GM23338 (cell line): ENCODE data around the gene BICRA.

ENCODE experiments used
- EZH2 ChIP-seq: fragments of 200-600 bp; sonication (generic); IDR thresholded peaks from one replicate; pipeline ENCODE4 v1.8.0; 2017; ENCODE audit warnings: antibody characterized with exemption, mild to moderate bottlenecking, low read depth; ENCODE audit not compliant: unreplicated experiment
- TF ChIP-seq, protein P1 (sequence below): IDR thresholded peaks from one replicate; pipeline ENCODE4 v1.6.1; 2018; ENCODE audit warnings: antibody characterized with exemption; ENCODE audit not compliant: unreplicated experiment
- TF ChIP-seq, protein P2 (sequence below), 2 experiments: fragments of 200-600 bp in 1 of 2; sonication (generic) in 1 of 2; conservative IDR thresholded peaks; 2 replicates each; pipeline versions ENCODE4 v1.5.1 to v1.6.1; 2016 to 2017; ENCODE audit warnings: antibody characterized with exemption in 2 of 2, low read depth in 2 of 2, mild to moderate bottlenecking in 2 of 2, moderate library complexity in 1 of 2

DNA sequence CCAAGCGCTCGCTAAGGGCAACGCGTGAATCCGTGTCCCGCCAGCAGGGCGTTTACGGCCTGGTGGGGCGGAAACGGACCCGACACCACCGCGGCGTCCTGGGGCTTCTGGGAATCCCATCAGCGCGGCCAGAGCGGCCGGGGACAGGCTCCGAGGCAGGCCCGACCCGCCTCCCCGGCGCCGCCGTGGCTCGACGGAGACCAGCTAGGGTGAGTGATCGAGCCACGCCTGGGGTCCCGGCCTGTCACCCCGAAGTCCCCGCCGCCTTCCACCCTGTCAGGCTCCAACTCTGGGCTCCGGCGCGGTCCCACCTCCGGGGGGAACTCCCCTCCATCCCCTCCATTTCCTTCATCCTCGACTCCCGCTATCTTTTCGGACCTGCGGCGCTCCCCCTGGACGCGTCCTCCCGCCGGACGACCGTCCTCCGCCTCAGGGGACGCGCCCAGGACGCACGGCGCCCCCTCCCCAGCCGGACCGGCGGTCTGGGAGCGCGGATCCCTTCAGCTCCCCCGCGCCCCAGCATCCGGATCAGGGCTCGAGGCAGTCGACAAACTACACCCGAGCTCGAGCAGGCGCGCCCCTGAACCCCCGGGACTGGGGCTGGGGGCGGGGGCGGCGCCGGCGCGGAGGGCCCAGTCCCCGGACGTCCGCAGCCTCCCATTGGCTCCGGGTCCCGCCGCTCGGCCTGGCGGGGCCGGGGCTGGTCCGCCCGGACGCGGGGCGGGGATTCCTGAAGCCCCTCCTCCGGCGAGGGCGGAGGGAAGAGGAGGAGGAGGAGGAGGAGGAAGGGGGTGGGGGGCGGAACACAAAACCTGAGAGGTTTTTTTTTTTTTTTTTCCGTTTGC lies 638 bp upstream of the BICRA start:
- TF ChIP-seq, protein P1, sequence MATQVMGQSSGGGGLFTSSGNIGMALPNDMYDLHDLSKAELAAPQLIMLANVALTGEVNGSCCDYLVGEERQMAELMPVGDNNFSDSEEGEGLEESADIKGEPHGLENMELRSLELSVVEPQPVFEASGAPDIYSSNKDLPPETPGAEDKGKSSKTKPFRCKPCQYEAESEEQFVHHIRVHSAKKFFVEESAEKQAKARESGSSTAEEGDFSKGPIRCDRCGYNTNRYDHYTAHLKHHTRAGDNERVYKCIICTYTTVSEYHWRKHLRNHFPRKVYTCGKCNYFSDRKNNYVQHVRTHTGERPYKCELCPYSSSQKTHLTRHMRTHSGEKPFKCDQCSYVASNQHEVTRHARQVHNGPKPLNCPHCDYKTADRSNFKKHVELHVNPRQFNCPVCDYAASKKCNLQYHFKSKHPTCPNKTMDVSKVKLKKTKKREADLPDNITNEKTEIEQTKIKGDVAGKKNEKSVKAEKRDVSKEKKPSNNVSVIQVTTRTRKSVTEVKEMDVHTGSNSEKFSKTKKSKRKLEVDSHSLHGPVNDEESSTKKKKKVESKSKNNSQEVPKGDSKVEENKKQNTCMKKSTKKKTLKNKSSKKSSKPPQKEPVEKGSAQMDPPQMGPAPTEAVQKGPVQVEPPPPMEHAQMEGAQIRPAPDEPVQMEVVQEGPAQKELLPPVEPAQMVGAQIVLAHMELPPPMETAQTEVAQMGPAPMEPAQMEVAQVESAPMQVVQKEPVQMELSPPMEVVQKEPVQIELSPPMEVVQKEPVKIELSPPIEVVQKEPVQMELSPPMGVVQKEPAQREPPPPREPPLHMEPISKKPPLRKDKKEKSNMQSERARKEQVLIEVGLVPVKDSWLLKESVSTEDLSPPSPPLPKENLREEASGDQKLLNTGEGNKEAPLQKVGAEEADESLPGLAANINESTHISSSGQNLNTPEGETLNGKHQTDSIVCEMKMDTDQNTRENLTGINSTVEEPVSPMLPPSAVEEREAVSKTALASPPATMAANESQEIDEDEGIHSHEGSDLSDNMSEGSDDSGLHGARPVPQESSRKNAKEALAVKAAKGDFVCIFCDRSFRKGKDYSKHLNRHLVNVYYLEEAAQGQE = no peak
- no peak for TF ChIP-seq EZH2
- TF ChIP-seq, protein P2, sequence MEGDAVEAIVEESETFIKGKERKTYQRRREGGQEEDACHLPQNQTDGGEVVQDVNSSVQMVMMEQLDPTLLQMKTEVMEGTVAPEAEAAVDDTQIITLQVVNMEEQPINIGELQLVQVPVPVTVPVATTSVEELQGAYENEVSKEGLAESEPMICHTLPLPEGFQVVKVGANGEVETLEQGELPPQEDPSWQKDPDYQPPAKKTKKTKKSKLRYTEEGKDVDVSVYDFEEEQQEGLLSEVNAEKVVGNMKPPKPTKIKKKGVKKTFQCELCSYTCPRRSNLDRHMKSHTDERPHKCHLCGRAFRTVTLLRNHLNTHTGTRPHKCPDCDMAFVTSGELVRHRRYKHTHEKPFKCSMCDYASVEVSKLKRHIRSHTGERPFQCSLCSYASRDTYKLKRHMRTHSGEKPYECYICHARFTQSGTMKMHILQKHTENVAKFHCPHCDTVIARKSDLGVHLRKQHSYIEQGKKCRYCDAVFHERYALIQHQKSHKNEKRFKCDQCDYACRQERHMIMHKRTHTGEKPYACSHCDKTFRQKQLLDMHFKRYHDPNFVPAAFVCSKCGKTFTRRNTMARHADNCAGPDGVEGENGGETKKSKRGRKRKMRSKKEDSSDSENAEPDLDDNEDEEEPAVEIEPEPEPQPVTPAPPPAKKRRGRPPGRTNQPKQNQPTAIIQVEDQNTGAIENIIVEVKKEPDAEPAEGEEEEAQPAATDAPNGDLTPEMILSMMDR (conservative IDR thresholded peaks at IDR 0.05; ENCODE audit: low read depth in 2 of 2) = no peak; a peak in 1 of 4 replicates
